CD14-positive monocyte (primary cell): ENCODE measurements around the gene TUBGCP3. TPM values are rescaled to one million over a fixed set of nuclear protein-coding genes. Genes with fewer than 3 reads are reported as not detected.
"Not testable (repeated sequence)": the region's sequence is repeated elsewhere in the genome, so short reads cannot be mapped to it uniquely, and the experiment has no call there.

ENCODE experiments used
- DNase-seq, 3 donors: peaks; one replicate each; pipeline ENCODE4 v3.0.0-alpha.2; 2011 to 2022
- H2AFZ ChIP-seq: 2 replicates; pipeline ENCODE4 v1.6.0; 2012; ENCODE audit warnings: mild to moderate bottlenecking, low read depth, low read length, inconsistent platforms; ENCODE audit not compliant: insufficient read depth, poor library complexity, severe bottlenecking
- H3K27ac ChIP-seq, 2 donors: 1 replicate in 1 of 2; 2 replicates in 1 of 2; pipeline ENCODE4 v1.5.1; 2012 to 2013; ENCODE audit warnings: low read length in 2 of 2, control low read depth in 1 of 2, inconsistent platforms in 1 of 2, low read depth in 1 of 2, mild to moderate bottlenecking in 1 of 2
- H3K27me3 ChIP-seq, 2 donors: one replicate each; pipeline versions ENCODE4 v1.6.0 to v1.6.1; 2011 to 2013; ENCODE audit warnings: low read length in 2 of 2; ENCODE audit not compliant: control insufficient read depth in 2 of 2, insufficient read depth in 2 of 2
- H3K36me3 ChIP-seq, 2 donors: replicated peaks in 1 of 2; 1 replicate in 1 of 2; 2 replicates in 1 of 2; pipeline versions ENCODE4 v1.5.1 to v1.6.1; 2012 to 2013; ENCODE audit warnings: low read length in 2 of 2, control low read depth in 1 of 2, inconsistent platforms in 1 of 2, mild to moderate bottlenecking in 1 of 2; ENCODE audit not compliant: insufficient read depth in 2 of 2, control insufficient read depth in 1 of 2
- H3K4me1 ChIP-seq, 2 donors: 1 replicate in 1 of 2; 2 replicates in 1 of 2; pipeline versions ENCODE4 v1.5.1 to v1.6.1; 2012 to 2013; ENCODE audit warnings: low read length in 2 of 2, control low read depth in 1 of 2, inconsistent platforms in 1 of 2, mild to moderate bottlenecking in 1 of 2, moderate library complexity in 1 of 2; ENCODE audit not compliant: insufficient read depth in 2 of 2, control insufficient read depth in 1 of 2
- H3K4me2 ChIP-seq: replicated peaks from 2 replicates; pipeline ENCODE3; 2012; ENCODE audit warnings: low read length, moderate library complexity, mild to moderate bottlenecking; ENCODE audit not compliant: poor library complexity, severe bottlenecking; ENCODE audit errors: extremely low read depth
- H3K4me3 ChIP-seq, 3 experiments: fragments of 200-600 bp in 1 of 3; sonication (generic) in 1 of 3; replicated peaks in 1 of 3; 1 replicate in 2 of 3; 2 replicates in 1 of 3; pipeline ENCODE4 v1.5.1; 2011 to 2013; ENCODE audit warnings: low read length in 3 of 3, mild to moderate bottlenecking in 3 of 3, control low read depth in 2 of 3, low read depth in 2 of 3, inconsistent platforms in 1 of 3, moderate library complexity in 1 of 3
- H3K79me2 ChIP-seq: 2 replicates; pipeline ENCODE4 v1.6.0; 2012; ENCODE audit warnings: mild to moderate bottlenecking, control low read depth, inconsistent platforms, low read length, moderate library complexity; ENCODE audit not compliant: insufficient read depth
- H3K9ac ChIP-seq: 2 replicates; pipeline ENCODE4 v1.6.0; 2017; ENCODE audit warnings: low read length, mild to moderate bottlenecking; ENCODE audit not compliant: insufficient read depth, poor library complexity, severe bottlenecking
- H3K9me3 ChIP-seq, 2 donors: replicated peaks in 1 of 2; 1 replicate in 1 of 2; 2 replicates in 1 of 2; pipeline versions ENCODE4 v1.5.1 to v1.6.1; 2012 to 2013; ENCODE audit warnings: low read length in 2 of 2, control low read depth in 1 of 2; ENCODE audit not compliant: control insufficient read depth in 1 of 2, insufficient read depth in 1 of 2
- H4K20me1 ChIP-seq: 2 replicates; pipeline ENCODE4 v1.6.0; 2012; ENCODE audit warnings: mild to moderate bottlenecking, low read length, control low read depth, moderate library complexity; ENCODE audit not compliant: insufficient read depth
- H3K27ac Mint-ChIP-seq, 7 donors: one replicate each; pipeline ENCODE4 v1.8.0; 2020; ENCODE audit warnings: mild to moderate bottlenecking in 7 of 7, mixed read lengths in 7 of 7, moderate library complexity in 6 of 7, inconsistent platforms in 2 of 7
- H3K27me3 Mint-ChIP-seq, 3 donors: one replicate each; pipeline ENCODE4 v1.8.0; 2021 to 2022; ENCODE audit warnings: low read depth in 3 of 3, mild to moderate bottlenecking in 3 of 3, mixed read lengths in 3 of 3, moderate library complexity in 3 of 3, inconsistent platforms in 1 of 3
- H3K36me3 Mint-ChIP-seq, 2 donors: one replicate each; pipeline ENCODE4 v1.8.0; 2020; ENCODE audit warnings: mixed read lengths in 2 of 2, inconsistent platforms in 1 of 2, mild to moderate bottlenecking in 1 of 2
- H3K4me1 Mint-ChIP-seq: one replicate; pipeline ENCODE4 v1.8.0; 2020; ENCODE audit warnings: mild to moderate bottlenecking, mixed read lengths
- H3K4me3 Mint-ChIP-seq, 2 donors: one replicate each; pipeline ENCODE4 v1.8.0; 2020; ENCODE audit warnings: mild to moderate bottlenecking in 2 of 2, mixed read lengths in 2 of 2, moderate library complexity in 1 of 2
- H3K9me3 Mint-ChIP-seq, 7 donors: one replicate each; pipeline ENCODE4 v1.8.0; 2020 to 2022; ENCODE audit warnings: mixed read lengths in 7 of 7, mild to moderate bottlenecking in 6 of 7, moderate library complexity in 6 of 7, inconsistent platforms in 2 of 7
- CTCF ChIP-seq: fragments of 200-600 bp; IDR thresholded peaks from one replicate; pipeline ENCODE4 v1.8.0; 2022; ENCODE audit warnings: antibody characterized with exemption, mild to moderate bottlenecking
- WGBS: methylation state at CpG from one replicate; pipeline ENCODE4 v1.1.5; 2013; ENCODE audit warnings: missing lambda C conversion rate; ENCODE audit not compliant: insufficient coverage; 5-methylcytosine and 5-hydroxymethylcytosine counted together
- intact Hi-C, 2 donors: fragments of 100-400 bp; cut with micrococcal nuclease; formaldehyde crosslinking; loops; one replicate each; pipeline versions ENCODE4 v1.15.0 to v1.15.1; 2023
- polyA plus RNA-seq, 3 donors: library from polyadenylated mRNA; depleted of rRNA in 1 of 3; unstranded in 2 of 3; stranded (reverse) in 1 of 3; fragments of 300-500 nt in 2 of 3; fragments of >200 nt in 1 of 3; fragmentation: Illumina TruSeq in 2 of 3; gene quantifications; 1 replicate in 2 of 3; 2 replicates in 1 of 3; pipeline ENCODE4 v1.2.3, GENCODE V29; 2012 to 2021

Gene TUBGCP3
- polyA plus RNA-seq, 3 donors = 25.4 to 47.1 (median 34.1) TPM

DNA sequence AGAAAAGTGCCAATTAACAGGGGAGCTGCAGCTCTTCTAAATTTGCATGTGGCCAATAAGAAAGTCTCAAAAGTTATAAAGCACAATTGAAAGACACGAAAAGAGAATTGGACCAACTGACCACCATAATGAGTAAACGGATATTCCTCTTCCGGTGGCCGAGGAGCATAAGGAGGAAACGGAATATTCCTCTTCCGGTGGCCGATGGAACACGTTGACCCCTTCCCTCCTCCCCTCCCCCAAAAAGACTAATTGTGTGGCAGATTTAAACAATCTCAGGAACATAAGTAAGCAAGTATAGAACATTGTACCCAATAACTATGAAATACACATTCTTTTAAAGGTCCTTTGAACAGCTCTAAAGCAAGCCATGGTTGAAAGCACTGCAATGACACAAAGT is 41.2 kb upstream of the TUBGCP3 start:
- no peaks in the 10 kb centered on the region for H3K36me3 ChIP-seq
- intact Hi-C loops = no loop called here
- H3K4me1 Mint-ChIP-seq = no peaks in the 10 kb centered on the region
- H3K4me3 ChIP-seq = no peak overlapping the region
- H3K27me3 ChIP-seq = no peaks in the 10 kb centered on the region
- no peak for DNase-seq
- no peak overlapping the region for H3K27ac ChIP-seq
- no peaks in the 10 kb centered on the region for H4K20me1 ChIP-seq
- H3K4me1 ChIP-seq = no peaks in the 10 kb centered on the region
- H3K9me3 ChIP-seq = no peaks in the 10 kb centered on the region
- no peaks in the 10 kb centered on the region for H3K79me2 ChIP-seq
- 83% methylated on average over 2 of the region's 8 CpGs for WGBS
- peaks cover 7 to 15% (median 8%) of the 10 kb centered on the region in 3 donors for H3K27me3 Mint-ChIP-seq
- no peak overlapping the region for H2AFZ ChIP-seq
- H3K4me3 Mint-ChIP-seq = no peak overlapping the region
- no peak overlapping the region for H3K9ac ChIP-seq
- no peak overlapping the region for H3K4me2 ChIP-seq
- no peak for TF ChIP-seq CTCF
- H3K9me3 Mint-ChIP-seq = no peaks in the 10 kb centered on the region
- no peaks in the 10 kb centered on the region for H3K36me3 Mint-ChIP-seq
- H3K27ac Mint-ChIP-seq = no peak overlapping the region

DNA sequence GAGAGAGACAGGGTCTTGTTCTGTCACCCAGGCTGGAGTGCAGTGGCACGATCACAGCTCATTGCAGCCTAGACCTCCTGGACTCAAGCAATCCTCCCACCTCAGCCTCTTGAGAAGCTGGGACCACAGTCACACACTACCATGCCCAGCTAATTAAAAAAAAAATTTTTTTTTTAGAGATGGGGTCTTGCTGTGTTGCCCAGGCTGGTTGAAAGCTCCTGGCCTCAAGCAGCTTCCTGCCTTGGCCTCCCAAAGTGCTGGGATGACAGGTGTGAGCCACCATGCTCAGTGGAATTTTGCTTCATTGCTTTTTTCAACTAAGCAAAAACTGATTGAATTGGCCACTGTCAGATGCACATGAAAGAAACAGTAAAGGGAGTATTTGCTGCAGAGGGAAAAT is 39.7 kb upstream of the TUBGCP3 start:
- H3K79me2 ChIP-seq, H3K9ac ChIP-seq, H3K36me3 ChIP-seq, H3K4me1 ChIP-seq, H4K20me1 ChIP-seq, H3K4me3 Mint-ChIP-seq, intact Hi-C loops, H3K9me3 ChIP-seq, H3K27ac ChIP-seq, H3K36me3 Mint-ChIP-seq, H3K4me1 Mint-ChIP-seq, H3K9me3 Mint-ChIP-seq, DNase-seq, H3K27me3 ChIP-seq, H3K4me2 ChIP-seq, H2AFZ ChIP-seq, H3K27ac Mint-ChIP-seq, H3K4me3 ChIP-seq: not testable (repeated sequence)
- no CpG with 5 or more reads among the region's 1 CpG for WGBS
- peaks cover 5 to 12% (median 10%) of the 10 kb centered on the region in 3 donors for H3K27me3 Mint-ChIP-seq
